Measurements from ENCODE around the gene NUDT14.

The NUDT14 gene

GRCh38 chr14:105208738-105209075, 27.6 kb upstream of the NUDT14 start:
- Histone ChIP-seq H3F3A (ENCODE audit: low read depth) (no peaks in the 10 kb centered on the region), H3K4me2 (ENCODE audit: low read depth, low read length, poor library complexity, severe bottlenecking) (no peak overlapping the region), H4K20me1 (ENCODE audit: insufficient read depth, low read length, poor library complexity, severe bottlenecking) (no peaks in the 10 kb centered on the region)

GRCh38 chr14:105207996-105208737, 27.1 kb upstream of the NUDT14 start:
- Histone ChIP-seq H3K9ac (ENCODE audit: low read depth, low read length, poor library complexity, severe bottlenecking) (no peak overlapping the region), H3F3A (ENCODE audit: low read depth) (no peaks in the 10 kb centered on the region), H3K9me3 (ENCODE audit: insufficient read depth, low read depth, low read length) (no peaks in the 10 kb centered on the region), H2AFZ (ENCODE audit: low read length) (no peak overlapping the region), H4K20me1 (ENCODE audit: insufficient read depth, low read length, poor library complexity, severe bottlenecking) (no peaks in the 10 kb centered on the region), H3K79me2 (ENCODE audit: insufficient read depth, low read length) (no peaks in the 10 kb centered on the region), H3K27me3 (ENCODE audit: insufficient read depth, low read length, poor library complexity, severe bottlenecking) (no peaks in the 10 kb centered on the region), H3K4me2 (ENCODE audit: low read depth, low read length, poor library complexity, severe bottlenecking) (no peak overlapping the region), H3K4me1 (ENCODE audit: insufficient read depth, low read length, poor library complexity, severe bottlenecking) (peaks cover 2% of the 10 kb centered on the region), H3K36me3 (ENCODE audit: insufficient read depth, low read length) (peaks cover 34% of the 10 kb centered on the region; the same call in 1 of the 2 replicates), H3K4me3 (ENCODE audit: low read length, poor library complexity, severe bottlenecking) (no peak overlapping the region), H3K9me2 (replicated peaks; ENCODE audit: low read depth, low read length) (no peaks in the 10 kb centered on the region)
- TF ChIP-seq EZH2phosphoT487 (IDR thresholded peaks at IDR 0.05; ENCODE audit: borderline replicate concordance) (no peak), CTCF (conservative IDR thresholded peaks at IDR 0.05; ENCODE audit: low read length) (no peak)

More at GRCh38 chr14:105208738-105209075, 27.6 kb upstream of the NUDT14 start:
- TF ChIP-seq EZH2phosphoT487 (IDR thresholded peaks at IDR 0.05; ENCODE audit: borderline replicate concordance) (no peak), CTCF (conservative IDR thresholded peaks at IDR 0.05; ENCODE audit: low read length) (no peak)
- H3K36me3 ChIP-seq (ENCODE audit: insufficient read depth, low read length), result peaks cover 35% of the 10 kb centered on the region; the same call in 1 of the 2 replicates
- H3K4me3 ChIP-seq (ENCODE audit: low read length, poor library complexity, severe bottlenecking), result no peak overlapping the region
- no peak overlapping the region for H2AFZ ChIP-seq (ENCODE audit: low read length)
- H3K9me2 ChIP-seq (replicated peaks; ENCODE audit: low read depth, low read length), result no peaks in the 10 kb centered on the region
- H3K9ac ChIP-seq (ENCODE audit: low read depth, low read length, poor library complexity, severe bottlenecking), result no peak overlapping the region
- no peaks in the 10 kb centered on the region for H3K79me2 ChIP-seq (ENCODE audit: insufficient read depth, low read length)
- H3K9me3 ChIP-seq (ENCODE audit: insufficient read depth, low read depth, low read length), result no peaks in the 10 kb centered on the region
- H3K4me1 ChIP-seq (ENCODE audit: insufficient read depth, low read length, poor library complexity, severe bottlenecking), result no peaks in the 10 kb centered on the region
- no peaks in the 10 kb centered on the region for H3K27me3 ChIP-seq (ENCODE audit: insufficient read depth, low read length, poor library complexity, severe bottlenecking)

- Histone ChIP-seq H3K36me3 (ENCODE audit: insufficient read depth, low read length) (peaks cover 28% of the 10 kb centered on the region; the same call in 1 of the 2 replicates), H3F3A (ENCODE audit: low read depth) (no peaks in the 10 kb centered on the region), H3K4me3 (ENCODE audit: low read length, poor library complexity, severe bottlenecking) (no peak overlapping the region), H3K4me1 (ENCODE audit: insufficient read depth, low read length, poor library complexity, severe bottlenecking) (peaks cover 9% of the 10 kb centered on the region), H3K9me2 (replicated peaks; ENCODE audit: low read depth, low read length) (no peaks in the 10 kb centered on the region), H3K27me3 (ENCODE audit: insufficient read depth, low read length, poor library complexity, severe bottlenecking) (no peaks in the 10 kb centered on the region), H3K9me3 (ENCODE audit: insufficient read depth, low read depth, low read length) (no peaks in the 10 kb centered on the region), H3K4me2 (ENCODE audit: low read depth, low read length, poor library complexity, severe bottlenecking) (no peak overlapping the region), H3K9ac (ENCODE audit: low read depth, low read length, poor library complexity, severe bottlenecking) (no peak overlapping the region), H3K79me2 (ENCODE audit: insufficient read depth, low read length) (no peaks in the 10 kb centered on the region), H2AFZ (ENCODE audit: low read length) (no peak overlapping the region), H4K20me1 (ENCODE audit: insufficient read depth, low read length, poor library complexity, severe bottlenecking) (no peaks in the 10 kb centered on the region)
- peak; percentile 19; the same call in 1 of the 2 replicates for TF ChIP-seq CTCF (conservative IDR thresholded peaks at IDR 0.05; ENCODE audit: low read length)
- no peak for TF ChIP-seq EZH2phosphoT487 (IDR thresholded peaks at IDR 0.05; ENCODE audit: borderline replicate concordance)
These were observed 26.4 kb upstream of the NUDT14 start for GRCh38 chr14:105207460-105207901.
